Measurements from ENCODE around the gene PPP2R2C. TPM values are rescaled to one million over a fixed set of nuclear protein-coding genes. Genes with fewer than 3 reads are reported as not detected.

The PPP2R2C gene
- total and polyA plus RNA-seq, 2 donors (not counting 1 experiment from before 2014, with no cell fraction given) = 0.10 to 0.17 TPM

GRCh38 chr4:6275898-6276806, 196.3 kb downstream of the PPP2R2C start:
- peaks cover 2% of the 10 kb centered on the region for H3K36me3 ChIP-seq (ENCODE audit: control insufficient read depth, insufficient read depth, low read length)
- H3K79me2 ChIP-seq (ENCODE audit: control insufficient read depth, insufficient read depth, low read length) = peaks cover 2% of the 10 kb centered on the region
- no peak overlapping the region for H3K9ac ChIP-seq (ENCODE audit: insufficient read depth, low read length)
- no peak for DNase-seq (ENCODE audit: low read depth in 2 of 2)
- H3K4me2 ChIP-seq (ENCODE audit: extremely low read depth, insufficient read depth, low read length) = no peak overlapping the region
- H3K9me3 ChIP-seq (ENCODE audit: control insufficient read depth, insufficient read depth, low read depth, low read length) = no peaks in the 10 kb centered on the region
- H2AFZ ChIP-seq (ENCODE audit: low read length) = no peak overlapping the region
- H3K4me3 ChIP-seq (replicated peaks in 1 of 4; ENCODE audit: control extremely low read depth in 1 of 4, insufficient read depth in 1 of 4, low read depth in 3 of 4, low read length in 4 of 4) = no peak overlapping the region
- peaks cover 29% of the 10 kb centered on the region for H3K4me1 ChIP-seq (ENCODE audit: control insufficient read depth, extremely low read depth, insufficient read depth, low read length)
- no peaks in the 10 kb centered on the region for H3K27me3 ChIP-seq (ENCODE audit: control insufficient read depth, insufficient read depth, low read length)
- TF ChIP-seq EZH2 (IDR thresholded peaks at IDR 0.05; ENCODE audit: low read length, missing control alignments) (no peak), CTCF (conservative IDR thresholded peaks at IDR 0.05 in 1 of 2, IDR thresholded peaks at IDR 0.05 in 1 of 2; ENCODE audit: low read depth in 1 of 2, low read length in 2 of 2) (no peak)
- no peaks in the 10 kb centered on the region for H4K20me1 ChIP-seq (ENCODE audit: control insufficient read depth, extremely low read depth, insufficient read depth, low read length)
- no peak overlapping the region for H3K27ac ChIP-seq (ENCODE audit: insufficient read depth, low read length)

- H3K27ac ChIP-seq (ENCODE audit: insufficient read depth, low read length) = no peak overlapping the region
- H3K36me3 ChIP-seq (ENCODE audit: control insufficient read depth, insufficient read depth, low read length) = peaks cover 2% of the 10 kb centered on the region
- H4K20me1 ChIP-seq (ENCODE audit: control insufficient read depth, extremely low read depth, insufficient read depth, low read length) = no peaks in the 10 kb centered on the region
- no peak overlapping the region for H3K9ac ChIP-seq (ENCODE audit: insufficient read depth, low read length)
- DNase-seq (ENCODE audit: low read depth in 2 of 2) = no peak
- TF ChIP-seq EZH2 (IDR thresholded peaks at IDR 0.05; ENCODE audit: low read length, missing control alignments) (no peak), CTCF (conservative IDR thresholded peaks at IDR 0.05 in 1 of 2, IDR thresholded peaks at IDR 0.05 in 1 of 2; ENCODE audit: low read depth in 1 of 2, low read length in 2 of 2) (no peak)
- no peak overlapping the region for H3K4me2 ChIP-seq (ENCODE audit: extremely low read depth, insufficient read depth, low read length)
- H3K4me3 ChIP-seq (replicated peaks in 1 of 4; ENCODE audit: control extremely low read depth in 1 of 4, insufficient read depth in 1 of 4, low read depth in 3 of 4, low read length in 4 of 4) = no peak overlapping the region
- no peak overlapping the region for H2AFZ ChIP-seq (ENCODE audit: low read length)
- no peaks in the 10 kb centered on the region for H3K9me3 ChIP-seq (ENCODE audit: control insufficient read depth, insufficient read depth, low read depth, low read length)
- peaks cover 34% of the 10 kb centered on the region for H3K4me1 ChIP-seq (ENCODE audit: control insufficient read depth, extremely low read depth, insufficient read depth, low read length)
- H3K79me2 ChIP-seq (ENCODE audit: control insufficient read depth, insufficient read depth, low read length) = peaks cover 2% of the 10 kb centered on the region
- H3K27me3 ChIP-seq (ENCODE audit: control insufficient read depth, insufficient read depth, low read length) = no peaks in the 10 kb centered on the region
These were observed 197.1 kb downstream of the PPP2R2C start for GRCh38 chr4:6275351-6275750.

GRCh38 chr4:6273661-6273990, 198.8 kb downstream of the PPP2R2C start:
- Histone ChIP-seq H3K4me2 (ENCODE audit: extremely low read depth, insufficient read depth, low read length) (peak overlapping the region; percentile 64), H2AFZ (ENCODE audit: low read length) (no peak overlapping the region), H3K27me3 (ENCODE audit: control insufficient read depth, insufficient read depth, low read length) (no peaks in the 10 kb centered on the region), H3K79me2 (ENCODE audit: control insufficient read depth, insufficient read depth, low read length) (peaks cover 2% of the 10 kb centered on the region), H3K4me3 (replicated peaks in 1 of 4; ENCODE audit: control extremely low read depth in 1 of 4, insufficient read depth in 1 of 4, low read depth in 3 of 4, low read length in 4 of 4) (no peak overlapping the region), H3K27ac (ENCODE audit: insufficient read depth, low read length) (peak overlapping the region; percentile 59), H3K9ac (ENCODE audit: insufficient read depth, low read length) (no peak overlapping the region), H3K4me1 (ENCODE audit: control insufficient read depth, extremely low read depth, insufficient read depth, low read length) (peaks cover 36% of the 10 kb centered on the region), H4K20me1 (ENCODE audit: control insufficient read depth, extremely low read depth, insufficient read depth, low read length) (no peaks in the 10 kb centered on the region), H3K36me3 (ENCODE audit: control insufficient read depth, insufficient read depth, low read length) (peaks cover 2% of the 10 kb centered on the region), H3K9me3 (ENCODE audit: control insufficient read depth, insufficient read depth, low read depth, low read length) (no peaks in the 10 kb centered on the region)
- TF ChIP-seq EZH2 (IDR thresholded peaks at IDR 0.05; ENCODE audit: low read length, missing control alignments) (no peak), CTCF (conservative IDR thresholded peaks at IDR 0.05 in 1 of 2, IDR thresholded peaks at IDR 0.05 in 1 of 2; ENCODE audit: low read depth in 1 of 2, low read length in 2 of 2) (no peak)
- DNase-seq (ENCODE audit: low read depth in 2 of 2) = no peak
